ENCODE data around the gene ARID1B. TPM values are rescaled to one million over a fixed set of nuclear protein-coding genes. Genes with fewer than 3 reads are reported as not detected.

Gene ARID1B
- total and polyA plus RNA-seq, 9 of the 15 experiments (the other 6 are each of a cell fraction or from before 2014, with no cell fraction given): 12.5 to 50.5 (median 25.8) TPM

DNA sequence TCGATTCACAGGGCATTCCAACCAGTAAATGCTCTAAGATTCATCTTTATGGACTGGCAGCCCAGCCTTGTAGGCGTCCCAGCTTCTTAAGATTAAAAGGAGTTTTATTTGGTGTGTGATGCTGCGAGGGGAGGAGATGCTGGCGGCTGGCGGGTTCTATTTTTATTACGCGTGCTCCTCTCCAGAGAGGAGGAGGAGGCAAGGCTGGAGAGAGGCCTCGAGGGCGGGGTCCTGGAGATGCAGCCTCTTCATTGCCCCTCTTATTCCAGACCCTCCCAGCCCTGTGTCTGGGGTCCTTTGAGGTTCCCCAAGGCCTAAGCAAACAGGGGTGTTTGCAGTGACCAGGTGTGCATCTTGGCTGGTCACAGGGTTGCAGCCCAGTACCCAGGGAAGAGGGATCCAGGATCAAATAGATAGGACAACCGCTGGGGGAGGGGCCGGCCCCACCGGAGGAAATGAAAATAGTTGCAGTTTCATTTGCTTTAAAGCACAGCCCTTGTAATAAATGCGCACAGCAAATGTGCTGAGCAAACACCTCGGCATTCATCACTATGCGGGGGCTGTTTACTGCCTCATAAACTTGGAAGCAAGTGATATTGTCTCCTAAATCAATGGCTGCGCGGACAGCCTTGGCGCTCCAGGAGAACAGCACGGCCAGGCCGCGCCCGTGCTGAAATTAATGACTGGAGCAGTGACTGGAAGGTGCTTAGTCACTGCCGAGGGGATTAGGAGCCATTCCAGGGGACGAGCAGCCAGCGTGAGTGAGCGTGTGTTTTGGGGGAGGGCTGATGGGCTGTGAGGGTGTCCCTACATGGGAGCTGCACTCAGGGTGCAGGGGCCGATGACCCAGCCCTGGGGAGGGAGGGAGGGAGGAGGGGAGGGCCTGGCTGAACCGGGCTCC lies 463.1 kb downstream of the ARID1B start (continued):
- no peak for TF ChIP-seq CLOCK (CRISPR knock-in tag; IDR thresholded peaks at IDR 0.05; ENCODE audit: borderline replicate concordance)
- TF ChIP-seq ZNF274 (IDR thresholded peaks at IDR 0.05; ENCODE audit: borderline replicate concordance, low read depth, low read length): no peak
- no peak for TF ChIP-seq STAT5A (IDR thresholded peaks at IDR 0.05; ENCODE audit: borderline replicate concordance, low read length)
- TF ChIP-seq GABPB2 (CRISPR knock-in tag; conservative IDR thresholded peaks at IDR 0.05): no peak
- no peak for TF ChIP-seq BACH1 (tag; IDR thresholded peaks at IDR 0.05)
- TF ChIP-seq ZNF184 (CRISPR knock-in tag; IDR thresholded peaks at IDR 0.05): no peak
- 0 out of 2 replicates have a peak, but pooled peaks have one; percentile 28 for TF ChIP-seq ZNF644 (tag; IDR thresholded peaks at IDR 0.05; ENCODE audit: low read depth)
- TF ChIP-seq BDP1 (IDR thresholded peaks at IDR 0.05; ENCODE audit: insufficient read depth, insufficient read length): no peak
- no peak for TF ChIP-seq ZNF699 (CRISPR knock-in tag; IDR thresholded peaks at IDR 0.05; ENCODE audit: insufficient replicate concordance)
- TF ChIP-seq PHB (CRISPR knock-in tag; IDR thresholded peaks at IDR 0.05): no peak
- TF ChIP-seq LEF1 (IDR thresholded peaks at IDR 0.05): peak; percentile 83
- TF ChIP-seq PCBP2 (IDR thresholded peaks at IDR 0.05; ENCODE audit: low read depth, low read length, poor library complexity, severe bottlenecking): no peak
- no peak for TF ChIP-seq ZNF280A (IDR thresholded peaks at IDR 0.05; ENCODE audit: low read depth, partially characterized antibody)
- TF ChIP-seq ZNF311 (CRISPR knock-in tag; IDR thresholded peaks at IDR 0.05): no peak
- TF ChIP-seq DMBX1 (CRISPR knock-in tag; IDR thresholded peaks at IDR 0.05; ENCODE audit: borderline replicate concordance): 0 out of 2 replicates have a peak, but pooled peaks have one; percentile 33
- no peak for TF ChIP-seq ZNF77 (CRISPR knock-in tag; IDR thresholded peaks at IDR 0.05)
- TF ChIP-seq CBX8 (IDR thresholded peaks at IDR 0.05; ENCODE audit: borderline replicate concordance, extremely low read depth, low read depth, low read length, poor library complexity, severe bottlenecking): no peak
- no peak for TF ChIP-seq SP2 (IDR thresholded peaks at IDR 0.05; ENCODE audit: extremely low read depth, low read depth, low read length, poor library complexity, severe bottlenecking)
- 0 out of 2 replicates have a peak, but pooled peaks have one; percentile 14 for TF ChIP-seq KDM2B (CRISPR knock-in tag; IDR thresholded peaks at IDR 0.05)
- TF ChIP-seq NFIC (IDR thresholded peaks at IDR 0.05): 0 out of 2 replicates have a peak, but pooled peaks have one; percentile 36
- no peak for TF ChIP-seq LARP7 (IDR thresholded peaks at IDR 0.05)
- TF ChIP-seq MCM2 (IDR thresholded peaks at IDR 0.05; ENCODE audit: low read depth): no peak
- TF ChIP-seq ELF4 (CRISPR knock-in tag; IDR thresholded peaks at IDR 0.05): no peak
- no peak for TF ChIP-seq XRCC4 (IDR thresholded peaks at IDR 0.05; ENCODE audit: extremely low read depth, insufficient read depth, insufficient read length)
- TF ChIP-seq ZBTB1 (CRISPR knock-in tag; IDR thresholded peaks at IDR 0.05; ENCODE audit: borderline replicate concordance, low read depth): no peak
